Spleen (tissue), 7 donors: ENCODE data around the gene SPRED1.

ENCODE experiments used
- CTCF ChIP-seq, 11 experiments: fragments of 200-600 bp in 7 of 11; fragments of 450-650 bp in 4 of 11; sonication (generic) in 4 of 11; IDR thresholded peaks in 8 of 11; conservative IDR thresholded peaks in 3 of 11; 1 replicate in 7 of 11; 2 replicates in 4 of 11; pipeline versions ENCODE4 v1.4.0 to v1.8.0; 2016 to 2021; ENCODE audit warnings: antibody characterized with exemption in 11 of 11, inconsistent platforms in 4 of 11, mild to moderate bottlenecking in 1 of 11
- POLR2A ChIP-seq, 3 donors: fragments of 450-650 bp; IDR thresholded peaks; one replicate each; pipeline ENCODE4 v1.5.1; 2017; ENCODE audit warnings: antibody characterized with exemption in 3 of 3, mild to moderate bottlenecking in 1 of 3
- donor health status: DM: no; HTN: no; CAD: no; lungs with moderate emphysema.
- donor health status: DM: no; HTN: no; CAD: no.
- donor health status: DM: no; HTN: no; CAD: no.

DNA sequence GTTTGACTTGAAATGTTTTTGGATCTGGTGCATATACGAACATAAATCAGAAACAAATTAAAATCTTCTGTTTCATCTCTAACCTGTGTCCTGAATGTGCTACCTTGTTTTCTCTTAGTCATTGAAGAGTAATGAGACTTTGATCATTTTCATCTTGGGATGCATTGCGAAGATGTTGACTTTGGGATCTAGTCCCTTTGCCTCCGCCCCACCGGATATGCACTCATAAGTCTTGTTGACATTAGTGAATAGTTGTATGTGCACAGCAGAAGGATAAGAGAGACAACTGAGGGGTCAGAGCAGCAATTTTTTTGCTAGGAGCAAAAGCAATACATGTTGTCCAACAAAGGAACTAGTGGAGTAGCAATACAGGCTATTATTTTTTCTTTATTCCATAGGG lies 35.9 kb upstream of the SPRED1 start:
- TF ChIP-seq CTCF (IDR thresholded peaks at IDR 0.05 in 8 of 11, conservative IDR thresholded peaks at IDR 0.05 in 3 of 11): no peak
- no peak for TF ChIP-seq POLR2A (IDR thresholded peaks at IDR 0.05)
